IMR-90 (cell line): Measurements from ENCODE around the gene PDE12.

ENCODE experiments used
- BHLHE40 ChIP-seq: fragments of 150-350 bp; IDR thresholded peaks from 2 replicates; pipeline ENCODE4 v1.6.1; 2016; ENCODE audit warnings: mild to moderate bottlenecking, low read depth, low read length
- CEBPB ChIP-seq: IDR thresholded peaks from 2 replicates; pipeline ENCODE4 v1.6.1; 2012; ENCODE audit warnings: low read depth, low read length, improper control_type of control experiment
- CTCF ChIP-seq: conservative IDR thresholded peaks from 2 replicates; pipeline ENCODE4 v1.5.1; 2012; ENCODE audit warnings: mild to moderate bottlenecking, low read depth, low read length, improper control_type of control experiment
- MAFK ChIP-seq: IDR thresholded peaks from 2 replicates; pipeline ENCODE4 v1.6.1; 2012; ENCODE audit warnings: low read depth, low read length, improper control_type of control experiment
- MAZ ChIP-seq: IDR thresholded peaks from 2 replicates; pipeline ENCODE4 v1.6.1; 2012; ENCODE audit warnings: low read depth, mild to moderate bottlenecking, low read length, improper control_type of control experiment, moderate library complexity, borderline replicate concordance
- NFE2L2 ChIP-seq: fragments of 150-350 bp; IDR thresholded peaks from 2 replicates; pipeline ENCODE4 v1.6.1; 2016; ENCODE audit warnings: low read depth, mild to moderate bottlenecking, low read length
- POLR2A ChIP-seq: IDR thresholded peaks from 2 replicates; pipeline ENCODE4 v1.6.1; 2012; ENCODE audit warnings: mild to moderate bottlenecking, low read depth, low read length

- TF ChIP-seq CTCF (no peak), CEBPB (0 out of 2 replicates have a peak, but pooled peaks have one; percentile 9), MAFK (no peak), POLR2A (no peak), BHLHE40 (no peak), NFE2L2 (no peak), MAZ (no peak)
These were observed 36.2 kb downstream of the PDE12 start for GRCh38 chr3:57592306-57592705.
